Renal cortex interstitium (tissue), 11 donors: ENCODE measurements around the gene ARHGAP26. TPM values are rescaled to one million over a fixed set of nuclear protein-coding genes. Genes with fewer than 3 reads are reported as not detected.

Experiments used
- DNase-seq, 11 donors: peaks; one replicate each; pipeline ENCODE4 v3.0.0-alpha.2; 2013; ENCODE audit warnings: low read depth in 9 of 11, low spot score in 4 of 11; ENCODE audit errors: extremely low read depth in 1 of 11
- polyA plus RNA-seq, 3 donors: library from polyadenylated mRNA; unstranded; fragments of 120-200 nt; gene quantifications; one replicate each; pipeline ENCODE4 v1.2.1, GENCODE V29; 2013; ENCODE audit not compliant: insufficient read length in 3 of 3

ARHGAP26 gene
- polyA plus RNA-seq, 3 donors: 10.7 to 13.7 (median 10.9) TPM

DNA sequence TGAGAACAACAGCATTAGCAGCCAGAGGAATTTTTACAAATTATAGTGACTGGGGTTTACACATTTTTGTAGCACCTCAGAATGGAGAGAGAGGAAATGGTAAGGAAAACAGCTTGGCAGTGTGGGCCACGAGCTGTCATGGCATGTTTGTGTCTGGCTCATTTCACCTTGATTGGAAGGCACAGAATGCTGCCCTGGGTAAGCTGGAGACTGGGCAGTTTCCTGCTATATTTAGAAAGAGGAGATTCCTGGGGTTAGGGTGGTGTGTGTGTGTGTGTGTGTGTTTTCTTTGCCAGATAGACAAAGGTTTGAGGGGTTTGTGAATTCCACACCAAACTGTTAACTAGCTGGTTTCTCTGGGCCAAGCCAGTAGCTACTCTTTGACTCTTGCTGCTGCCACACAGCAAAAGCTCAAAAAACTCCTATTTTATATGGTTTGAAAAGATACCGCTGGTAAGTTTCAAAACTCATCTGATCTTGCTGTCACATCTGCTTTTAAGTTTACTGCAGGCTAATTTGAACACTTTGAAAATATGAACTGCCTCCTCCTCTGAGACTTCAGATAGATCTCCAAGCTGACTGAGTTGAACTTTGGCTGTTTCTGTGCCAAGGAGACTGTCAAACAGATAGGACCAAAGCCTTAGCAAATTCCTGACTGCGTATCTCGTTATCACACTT, 9.1 kb downstream of the ARHGAP26 start:
- no peak for DNase-seq

DNA sequence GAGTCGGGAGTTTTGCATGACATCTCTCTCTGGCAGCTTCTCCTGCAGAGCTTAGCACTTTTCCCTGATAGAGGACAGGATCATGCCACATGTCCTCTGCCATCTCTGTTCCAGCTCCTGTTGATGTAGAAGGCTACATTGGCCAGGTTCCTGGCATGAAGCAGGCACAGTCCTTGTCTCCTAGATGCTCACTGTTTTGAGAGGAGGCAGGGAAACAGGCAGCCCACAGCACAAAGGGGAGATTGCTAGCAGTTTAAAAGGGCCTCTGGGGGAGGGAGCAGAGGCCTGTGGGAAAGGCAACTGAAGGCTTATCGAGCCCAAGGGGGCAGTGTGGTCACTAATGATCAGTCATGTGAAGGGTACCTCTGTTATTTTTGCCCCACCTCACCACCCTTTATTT, 10.7 kb downstream of the ARHGAP26 start:
- DNase-seq: no peak

DNA sequence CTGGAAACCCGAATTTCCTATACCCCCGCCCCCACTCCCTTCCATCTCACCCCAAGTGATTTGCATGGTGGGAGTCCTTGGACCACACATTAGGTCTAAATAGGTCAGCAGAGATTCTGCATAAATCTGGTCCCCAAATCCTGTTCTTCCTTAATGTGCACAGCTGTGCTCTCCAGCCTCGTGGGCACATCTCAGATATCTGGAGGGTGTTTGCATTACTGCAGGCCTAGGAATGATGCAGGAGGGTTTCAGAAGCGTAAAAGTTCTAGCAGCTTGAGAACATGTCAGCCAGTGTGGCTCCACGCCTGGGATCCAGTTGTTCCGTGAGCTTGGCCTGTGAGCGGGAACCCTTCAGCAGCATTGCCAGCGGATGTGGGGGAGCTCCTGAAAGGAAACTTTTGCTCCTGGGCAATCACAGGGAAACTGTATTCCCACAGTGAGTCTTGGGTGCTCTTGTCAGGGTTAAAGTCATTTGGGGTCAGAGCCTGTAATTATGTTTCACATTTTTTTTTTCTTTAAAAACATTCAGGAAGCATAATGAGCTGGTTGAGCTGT, 12.9 kb downstream of the ARHGAP26 start:
- no peak for DNase-seq

DNA sequence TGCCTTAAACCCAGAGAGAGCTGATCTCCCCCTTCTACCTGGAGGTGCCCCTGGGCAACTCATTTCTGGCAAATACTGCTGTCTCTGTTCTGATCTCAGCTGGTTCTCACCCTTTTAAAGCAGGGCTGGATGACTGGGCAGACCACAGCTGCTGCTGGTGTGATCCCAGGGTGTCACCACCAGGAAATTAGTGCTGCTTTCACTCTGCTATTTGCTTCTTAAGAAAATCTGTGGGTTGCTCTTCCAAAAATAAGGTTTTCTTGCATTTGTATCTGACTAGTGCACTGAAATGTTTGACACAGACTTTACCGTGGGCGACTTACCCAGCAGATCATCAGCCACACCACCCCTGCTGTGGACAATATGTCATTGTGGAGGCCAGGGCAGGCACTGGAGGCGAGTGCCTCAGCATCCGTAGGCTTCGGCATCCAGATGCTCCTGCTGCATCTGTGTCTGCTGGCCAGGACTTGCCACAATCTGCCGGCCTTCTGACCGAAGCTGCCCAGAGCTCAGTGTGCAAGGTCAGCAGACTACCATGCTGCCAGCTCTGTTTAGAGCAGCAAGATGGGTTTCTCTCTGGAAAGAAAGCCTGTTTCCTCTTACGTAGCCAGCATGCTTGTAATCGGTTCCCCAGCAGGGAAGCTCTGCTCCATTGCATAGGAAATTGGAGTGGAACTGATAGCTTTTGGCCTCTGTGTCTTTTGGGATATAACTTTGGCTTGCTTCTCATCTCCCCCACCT, 13.6 kb downstream of the ARHGAP26 start:
- DNase-seq: no peak

DNA sequence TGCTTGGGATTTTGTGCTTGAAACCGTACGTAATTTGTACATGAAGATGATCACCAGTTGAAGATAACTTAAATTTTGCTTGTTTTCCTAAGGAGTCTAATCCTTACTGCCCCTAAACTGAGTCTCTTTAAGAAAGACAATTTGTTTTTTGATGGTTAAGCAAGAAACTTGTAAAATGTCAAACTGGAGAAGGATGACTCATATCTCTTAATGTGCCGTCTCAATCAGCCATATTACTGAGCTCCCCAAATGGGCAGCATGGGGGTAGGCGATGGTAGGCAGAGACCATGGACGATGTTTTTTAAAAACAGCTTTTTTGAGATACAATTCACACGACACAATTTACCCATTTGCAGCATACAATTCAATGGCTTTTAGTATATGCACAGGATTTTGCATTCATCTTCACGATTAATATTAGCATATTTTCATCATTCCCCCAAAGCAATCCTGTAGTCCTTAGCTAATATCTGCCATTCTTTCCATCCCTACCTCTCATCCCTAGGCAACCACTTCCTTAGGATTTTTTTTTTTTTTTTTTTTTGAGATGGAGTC, 14.3 kb downstream of the ARHGAP26 start:
- DNase-seq: no peak

- DNase-seq: no peak
These were observed 15.0 kb downstream of the ARHGAP26 start for GRCh38 chr5:142785206-142785605.

DNA sequence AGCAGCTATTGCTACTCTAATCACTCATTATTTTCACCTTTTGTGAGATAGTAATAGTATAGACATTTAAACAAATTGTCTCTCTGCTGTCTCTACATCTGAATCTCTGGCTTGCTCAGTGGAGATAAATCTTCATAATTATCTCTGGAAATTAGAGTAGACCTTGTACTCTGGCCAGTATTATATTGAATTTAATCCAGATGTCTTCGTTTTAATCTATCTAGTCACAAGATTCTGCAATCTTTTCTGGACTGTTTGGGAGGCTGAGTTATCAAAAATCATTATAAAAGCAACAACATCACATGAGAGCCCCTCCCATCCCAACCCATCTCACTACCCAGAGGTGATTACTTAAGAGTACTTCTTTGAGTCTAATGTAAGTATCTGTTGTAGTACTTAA, 19.0 kb downstream of the ARHGAP26 start:
- no peak for DNase-seq

- DNase-seq: no peak
These were observed 22.1 kb downstream of the ARHGAP26 start for GRCh38 chr5:142792012-142792864.

GRCh38 chr5:142792865-142793232, 22.7 kb downstream of the ARHGAP26 start:
- no peak for DNase-seq

DNA sequence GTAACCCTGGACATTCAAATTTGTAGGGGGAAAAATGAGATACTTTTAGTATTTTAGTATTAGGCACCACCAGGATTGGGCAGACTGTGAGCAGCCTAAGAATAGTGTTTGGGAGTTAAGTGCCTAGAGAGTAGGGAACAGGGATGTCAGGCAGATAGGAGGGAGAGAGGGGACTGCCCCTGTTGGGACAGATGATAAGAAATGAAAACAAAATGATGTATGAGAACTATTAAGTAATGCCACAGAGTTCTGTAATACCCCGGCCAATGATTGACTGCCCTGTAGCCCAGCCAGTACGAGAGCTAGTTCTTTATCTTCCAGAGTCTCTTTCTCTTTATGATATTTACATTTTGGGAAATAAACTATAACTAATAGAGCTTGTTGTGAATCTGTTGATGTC, 24.4 kb downstream of the ARHGAP26 start:
- DNase-seq: no peak

DNA sequence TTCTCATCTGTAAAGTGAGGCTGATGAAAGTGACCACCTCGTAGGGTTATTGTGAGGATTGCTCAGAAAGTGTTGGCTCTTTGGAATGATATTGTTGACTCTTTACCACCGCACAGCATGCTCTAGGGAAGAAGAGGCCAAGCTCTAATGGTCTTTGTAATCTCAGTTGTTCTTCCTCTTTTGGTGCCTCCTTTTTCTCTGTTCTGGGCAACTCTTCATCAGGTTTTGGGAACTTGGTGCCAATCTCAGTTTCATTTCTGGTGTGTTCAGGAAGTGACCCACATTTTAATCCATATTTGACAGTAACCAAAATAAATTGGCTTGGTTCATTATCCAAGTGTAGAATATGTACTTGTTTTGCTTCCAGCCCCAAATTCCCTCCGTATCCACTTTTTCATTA, 25.1 kb downstream of the ARHGAP26 start:
- no peak for DNase-seq

GRCh38 chr5:142796492-142797109, 26.4 kb downstream of the ARHGAP26 start:
- DNase-seq: no peak

GRCh38 chr5:142797420-142797819, 27.2 kb downstream of the ARHGAP26 start:
- DNase-seq: no peak

- no peak for DNase-seq
These were observed 28.1 kb downstream of the ARHGAP26 start for GRCh38 chr5:142798099-142798770.

DNA sequence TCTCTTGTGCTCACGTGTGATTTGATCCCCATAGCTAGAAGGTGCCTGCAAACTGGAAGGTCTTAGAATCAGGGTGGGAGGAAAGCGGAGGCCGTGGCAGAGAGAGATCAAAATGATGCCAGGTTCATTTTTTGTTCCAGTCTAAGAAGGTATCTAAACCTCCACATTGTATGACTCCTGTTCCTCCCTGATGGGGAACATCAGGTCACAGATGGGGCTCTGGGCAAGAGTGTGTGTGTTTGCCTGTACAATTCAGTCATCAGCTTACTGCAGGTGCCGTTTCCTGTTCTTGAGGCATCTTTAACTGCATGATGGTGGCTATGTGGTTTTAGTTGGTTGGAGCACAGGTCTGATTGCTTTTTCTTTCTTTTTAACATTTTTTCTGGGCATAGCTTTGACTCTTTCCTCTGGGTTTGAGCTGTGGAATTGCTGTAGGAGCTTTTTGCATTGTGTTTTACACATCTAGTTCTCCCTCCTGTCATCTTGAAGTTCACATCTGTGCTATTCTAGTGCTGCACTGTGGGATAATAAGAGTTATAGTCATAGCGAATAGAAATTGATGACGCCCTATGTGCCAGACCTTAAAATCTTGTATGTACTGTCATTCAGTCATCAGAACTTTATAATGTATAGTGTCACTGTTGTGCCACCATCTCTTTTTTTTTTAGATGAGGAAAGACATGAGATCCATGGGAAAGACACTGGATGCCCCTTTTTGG, 30.8 kb downstream of the ARHGAP26 start:
- DNase-seq: no peak

DNA sequence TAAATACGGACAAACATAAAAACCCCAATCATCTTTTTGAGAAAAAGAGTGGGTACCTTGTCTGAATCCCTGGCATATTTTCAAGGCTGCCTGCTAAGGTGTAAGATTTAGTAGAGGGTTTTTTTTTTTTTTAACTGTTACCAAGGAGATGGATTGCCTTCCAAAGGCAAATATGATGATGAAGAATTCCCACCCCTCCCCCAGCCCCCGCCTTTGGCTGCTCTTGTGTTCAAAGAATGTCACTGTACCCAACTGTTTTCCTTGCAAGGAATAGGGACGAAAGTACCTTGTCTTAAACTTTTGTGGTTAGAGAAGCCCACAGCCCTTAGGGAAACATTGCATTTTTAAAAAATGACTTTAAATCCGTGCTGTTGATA, 31.3 kb downstream of the ARHGAP26 start:
- DNase-seq: no peak

DNA sequence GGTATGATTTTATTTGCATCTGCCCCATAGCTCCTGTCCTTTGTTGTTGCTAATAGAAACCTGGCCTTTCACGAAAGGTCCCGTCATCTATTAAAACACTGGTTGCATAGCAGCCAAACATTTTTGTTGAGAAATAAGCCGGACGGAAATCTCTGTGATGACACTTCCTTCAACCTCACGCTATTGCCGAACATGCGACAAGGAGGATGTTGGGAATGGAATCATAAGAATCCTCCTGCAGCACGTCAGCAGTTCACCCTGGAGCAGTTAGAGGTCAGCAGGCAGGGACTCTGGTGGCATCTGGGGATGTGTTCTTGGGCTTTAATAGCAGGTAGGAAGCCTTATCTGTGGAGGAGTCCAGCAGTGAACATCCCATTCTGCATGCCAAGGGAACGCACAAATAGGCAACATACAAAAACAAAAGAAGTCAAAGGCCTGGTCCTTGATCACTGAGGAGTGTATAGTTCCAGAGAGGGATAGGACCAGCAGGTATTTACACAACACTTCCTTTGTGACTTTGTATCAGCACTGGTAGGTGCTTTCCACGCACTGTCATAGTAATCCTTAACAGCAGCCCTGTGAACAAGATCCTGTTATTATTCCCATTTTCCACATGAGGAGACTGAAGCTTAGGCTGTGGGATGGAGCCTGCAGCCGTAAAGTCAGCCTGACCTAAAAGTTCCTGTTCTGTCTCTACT, 33.4 kb downstream of the ARHGAP26 start:
- DNase-seq: no peak
